Endothelial cell of umbilical vein (primary cell): ENCODE measurements around the gene PANK2. TPM values are rescaled to one million over a fixed set of nuclear protein-coding genes. Genes with fewer than 3 reads are reported as not detected.
"Not testable (repeated sequence)": the region's sequence is repeated elsewhere in the genome, so short reads cannot be mapped to it uniquely, and the experiment has no call there.

Source experiments
- BruUV-seq: library from RNA; stranded (reverse); fragments of 400-500 nt; replicated peaks from 2 replicates; lab custom pipeline; 2021; lab: Mats Ljungman, UMichigan
- CTCF ChIA-PET: fragments of 300-600, 350-600 bp; sonication (Branson Sonifier 250); formaldehyde crosslinking; loops from one replicate; lab custom pipeline; 2021; ENCODE audit warnings: antibody characterized with exemption, inconsistent platforms; lab: Charles Lee
- POLR2A ChIA-PET: fragments of 300-600, 350-600 bp; sonication (Branson Sonifier 250); formaldehyde crosslinking; loops from one replicate; lab custom pipeline; 2021; ENCODE audit warnings: antibody characterized with exemption, inconsistent platforms; lab: Charles Lee
- DNase-seq: peaks from one replicate; pipeline ENCODE4 v3.0.0-alpha.2; 2011; ENCODE audit warnings: low read depth, low spot score
- FAIRE-seq: peaks from 2 replicates; lab custom pipeline; 2011; peaks lifted over from hg19 to GRCh38; lab: Jason Lieb, UNC
- H2AFZ ChIP-seq: 2 replicates; pipeline ENCODE4 v1.6.0; 2012; ENCODE audit warnings: low read depth, low read length, control low read depth, inconsistent platforms
- H3K27ac ChIP-seq: 2 replicates; pipeline ENCODE4 v1.5.1; 2011; ENCODE audit warnings: low read depth, mild to moderate bottlenecking, control low read depth, low read length, moderate library complexity; ENCODE audit not compliant: insufficient read depth
- H3K27me3 ChIP-seq, 2 experiments: 2 replicates each; pipeline versions ENCODE4 v1.6.0 to v1.6.1; 2011; ENCODE audit warnings: low read length in 2 of 2, mixed read lengths in 1 of 2; ENCODE audit not compliant: control insufficient read depth in 2 of 2, insufficient read depth in 2 of 2
- H3K36me3 ChIP-seq, 2 experiments: 2 replicates in 1 of 2; 3 replicates in 1 of 2; pipeline ENCODE4 v1.5.1; 2011; ENCODE audit warnings: low read length in 2 of 2, mild to moderate bottlenecking in 1 of 2, moderate library complexity in 1 of 2; ENCODE audit not compliant: control insufficient read depth in 2 of 2, insufficient read depth in 2 of 2; ENCODE audit errors: extremely low read depth in 1 of 2
- H3K4me1 ChIP-seq: 3 replicates; pipeline ENCODE4 v1.5.1; 2011; ENCODE audit warnings: mild to moderate bottlenecking, low read length; ENCODE audit not compliant: control insufficient read depth, insufficient read depth; ENCODE audit errors: extremely low read depth
- H3K4me2 ChIP-seq: 2 replicates; pipeline ENCODE4 v1.6.1; 2011; ENCODE audit warnings: low read length, control low read depth, mixed read lengths; ENCODE audit not compliant: insufficient read depth
- H3K4me3 ChIP-seq, 3 experiments: fragments of 200-600 bp in 1 of 3; sonication (generic), shearing (Covaris generic) in 1 of 3; replicated peaks in 1 of 3; 2 replicates each; pipeline ENCODE4 v1.5.1; 2011 to 2016; ENCODE audit warnings: control low read depth in 3 of 3, low read length in 3 of 3, mild to moderate bottlenecking in 2 of 3, inconsistent platforms in 1 of 3, low read depth in 1 of 3, moderate library complexity in 1 of 3; ENCODE audit not compliant: insufficient read depth in 1 of 3
- H3K79me2 ChIP-seq: 2 replicates; pipeline ENCODE4 v1.6.0; 2012; ENCODE audit warnings: low read length, inconsistent platforms; ENCODE audit not compliant: control insufficient read depth, insufficient read depth
- H3K9ac ChIP-seq: replicated peaks from 2 replicates; pipeline ENCODE3; 2011; ENCODE audit warnings: low read length, control low read depth; ENCODE audit not compliant: insufficient read depth; ENCODE audit errors: extremely low read depth
- H3K9me1 ChIP-seq: replicated peaks from 3 replicates; pipeline ENCODE4 v1.6.0; 2011; ENCODE audit warnings: mild to moderate bottlenecking, low read length; ENCODE audit not compliant: control insufficient read depth, insufficient read depth; ENCODE audit errors: extremely low read depth
- H3K9me3 ChIP-seq: replicated peaks from 2 replicates; pipeline ENCODE4 v1.5.1; 2012; ENCODE audit warnings: low read length, inconsistent platforms; ENCODE audit not compliant: control insufficient read depth, insufficient read depth
- H4K20me1 ChIP-seq: replicated peaks from 2 replicates; pipeline ENCODE3; 2011; ENCODE audit warnings: mild to moderate bottlenecking, low read length; ENCODE audit not compliant: control insufficient read depth, insufficient read depth; ENCODE audit errors: extremely low read depth
- CTCF ChIP-seq, 2 donors: IDR thresholded peaks; 1 replicate in 1 of 2; 2 replicates in 1 of 2; pipeline ENCODE4 v1.5.1; 2011; ENCODE audit warnings: low read length in 2 of 2, mild to moderate bottlenecking in 2 of 2, moderate library complexity in 2 of 2, control low read depth in 1 of 2, inconsistent platforms in 1 of 2, low read depth in 1 of 2; ENCODE audit not compliant: insufficient read depth in 1 of 2; ENCODE audit errors: extremely low read depth in 1 of 2
- JUN ChIP-seq: IDR thresholded peaks from 2 replicates; pipeline ENCODE4 v1.6.1; 2011; ENCODE audit warnings: borderline replicate concordance, low read depth; ENCODE audit not compliant: insufficient read length, insufficient read depth
- dilution Hi-C: fragments of 300-500 bp; cut with MboI; formaldehyde crosslinking; loops from one replicate; pipeline ENCODE4 v1.15.0; 2019; ENCODE audit warnings: low sequenced_read_pairs; ENCODE audit not compliant: extremely low pct_ligation_motif_present
- intact Hi-C: fragments of 100-400 bp; cut with micrococcal nuclease; formaldehyde crosslinking; loops from one replicate; pipeline ENCODE4 v1.10.0; 2022
- polyA plus RNA-seq, 4 experiments: library from polyadenylated mRNA; depleted of rRNA in 3 of 4; stranded (reverse) in 3 of 4; unstranded in 1 of 4; fragments of >200 nt; gene quantifications; 2 replicates each; pipeline versions ENCODE4 v1.2.1 to v1.2.3, GENCODE V29; 2011 to 2012; ENCODE audit warnings: missing spikeins in 1 of 4
- total RNA-seq: library from RNA; stranded (reverse); gene quantifications from 2 replicates; pipeline ENCODE4 v1.2.3, GENCODE V29; 2021

PANK2 gene
- total and polyA plus RNA-seq, 2 donors (not counting 3 experiments of a cell fraction or from before 2014, with no cell fraction given): 18.9 to 54.3 TPM

GRCh38 chr20:3843490-3843889 is 45.7 kb upstream of the PANK2 start:
- intact Hi-C loops: no loop called here
- peaks cover 14% of the 10 kb centered on the region for H3K79me2 ChIP-seq
- ChIA-PET POLR2A (interaction anchor here (0.5 to 1.0 kb wide), 2 partner anchors 23 to 574 kb away, joined by 4 to 9 read pairs; partner anchors contain the start of gene AP5S1), CTCF (interaction anchor here (1.2 to 1.5 kb wide), 2 partner anchors 11 to 23 kb away, joined by 4 to 6 read pairs; partner anchors contain the start of gene AP5S1)
- no peak for FAIRE-seq
- TF ChIP-seq JUN (no peak), CTCF (IDR thresholded peaks at IDR 0.05; ENCODE audit: extremely low read depth in 1 of 2, insufficient read depth in 1 of 2, low read depth in 1 of 2, low read length in 2 of 2) (no peak)
- H3K4me2 ChIP-seq: no peak overlapping the region
- no peaks in the 10 kb centered on the region for H4K20me1 ChIP-seq
- no TSS peak for BruUV-seq
- DNase-seq: no peak
- peaks cover 13% of the 10 kb centered on the region for H3K4me1 ChIP-seq
- dilution Hi-C loops: no loop called here
- H3K4me3 ChIP-seq: no peak overlapping the region
- no peak overlapping the region for H3K9ac ChIP-seq
- H3K9me3 ChIP-seq: no peaks in the 10 kb centered on the region
- H2AFZ ChIP-seq: no peak overlapping the region
- H3K9me1 ChIP-seq: no peaks in the 10 kb centered on the region
- H3K27ac ChIP-seq: no peak overlapping the region
- H3K27me3 ChIP-seq: no peaks in the 10 kb centered on the region
- H3K36me3 ChIP-seq: no peaks in the 10 kb centered on the region

GRCh38 chr20:3843990-3844619 is 45.1 kb upstream of the PANK2 start:
- H3K27ac ChIP-seq, BruUV-seq, H3K9me1 ChIP-seq, FAIRE-seq, H4K20me1 ChIP-seq, H3K9ac ChIP-seq, H3K9me3 ChIP-seq, H3K4me3 ChIP-seq, DNase-seq, H3K4me2 ChIP-seq, dilution Hi-C loops, intact Hi-C loops, H3K36me3 ChIP-seq, H2AFZ ChIP-seq, H3K27me3 ChIP-seq: not testable (repeated sequence)
- H3K4me1 ChIP-seq: peaks cover 13% of the 10 kb centered on the region
- peaks cover 18% of the 10 kb centered on the region for H3K79me2 ChIP-seq
- ChIA-PET POLR2A (interaction anchor here (0.5 kb wide), 1 partner anchor 575 kb away, joined by 9 read pairs; no protein-coding TSS in a partner anchor), CTCF (interaction anchor here (0.8 to 2.4 kb wide), 5 partner anchors 11 to 133 kb away, joined by 4 to 11 read pairs (median 5); partner anchors contain the start of gene AP5S1)
